IPS DF 4.7 (cell line): ENCODE data around the gene DISP3.

ENCODE experiments used
- DNase-seq: peaks from one replicate; pipeline ENCODE4 v3.0.0-alpha.2; 2013; ENCODE audit warnings: low spot score; ENCODE audit errors: extremely low read depth

DISP3 gene

GRCh38 chr1:11515368-11516300 lies 36.7 kb downstream of the DISP3 start:
- no peak for DNase-seq

GRCh38 chr1:11516961-11517635 lies 38.1 kb downstream of the DISP3 start:
- DNase-seq: no peak

GRCh38 chr1:11518016-11518701 lies 39.2 kb downstream of the DISP3 start:
- DNase-seq: no peak

- no peak for DNase-seq
These were observed 40.1 kb downstream of the DISP3 start for GRCh38 chr1:11518791-11519628.

- no peak for DNase-seq
These were observed 40.7 kb downstream of the DISP3 start for GRCh38 chr1:11519629-11520031.

- no peak for DNase-seq
These were observed 41.7 kb downstream of the DISP3 start for GRCh38 chr1:11520531-11521233.

- no peak for DNase-seq
These were observed 42.8 kb downstream of the DISP3 start for GRCh38 chr1:11521582-11522399.

- DNase-seq: no peak
These were observed 43.7 kb downstream of the DISP3 start for GRCh38 chr1:11522400-11523235.

- DNase-seq: no peak
These were observed 44.3 kb downstream of the DISP3 start for GRCh38 chr1:11523261-11523660.

- DNase-seq: no peak
These were observed 45.0 kb downstream of the DISP3 start for GRCh38 chr1:11523746-11524464.

- DNase-seq: no peak
These were observed 45.7 kb downstream of the DISP3 start for GRCh38 chr1:11524465-11525150.

- DNase-seq: no peak
These were observed 46.2 kb downstream of the DISP3 start for GRCh38 chr1:11525151-11525505.

GRCh38 chr1:11525516-11525915 lies 46.6 kb downstream of the DISP3 start:
- no peak for DNase-seq

GRCh38 chr1:11526071-11526895 lies 47.3 kb downstream of the DISP3 start:
- no peak for DNase-seq

GRCh38 chr1:11527541-11528452 lies 48.8 kb downstream of the DISP3 start:
- DNase-seq: no peak
